Natural killer cell treated with Interleukin-12 subunit alpha and Interleukin-12 subunit beta and Interleukin-15 and Interleukin-18, amount 100 ng/mL, for 72 hours (primary cell): Measurements from ENCODE around the gene EXOC1. TPM values are rescaled to one million over a fixed set of nuclear protein-coding genes. Genes with fewer than 3 reads are reported as not detected.

ENCODE experiments used
- total RNA-seq, 2 donors: library from RNA; stranded (reverse); gene quantifications; one replicate each; pipeline ENCODE4 v1.2.3, GENCODE V29; 2022

EXOC1 gene
- total RNA-seq, 2 donors from 2014 or later: 22.1 to 26.1 TPM

Other genes with a start within 250 kb of the EXOC1 start
- not detected for gene NMU, start 217.3 kb upstream of the EXOC1 start, total RNA-seq
- not detected for gene EXOC1L, start 33.9 kb upstream of the EXOC1 start, total RNA-seq
- gene CEP135, start 95.3 kb downstream of the EXOC1 start, total RNA-seq: 10 to 100 TPM; 17.3 to 24.5 TPM